RWPE1 (cell line): ENCODE results near the gene EPC2.

Experiments
- CTCF ChIA-PET: fragments of 350-600 bp; sonication (Branson Sonifier 250); formaldehyde crosslinking; extraction: SDS; loops from one replicate; lab custom pipeline; 2021; lab: Yijun Ruan, JAX
- POLR2A ChIA-PET: fragments of 400-600 bp; formaldehyde crosslinking; extraction: SDS; loops from one replicate; lab custom pipeline; 2020; ENCODE audit warnings: antibody characterized with exemption; ENCODE audit not compliant: low non-redundant PET; lab: Yijun Ruan, JAX
- DNase-seq: peaks from one replicate; pipeline ENCODE4 v3.0.0; 2012; ENCODE audit warnings: low spot score
- H3K27ac ChIP-seq: fragments of 450-650 bp; 2 replicates; pipeline ENCODE4 v1.5.1; 2017
- CTCF ChIP-seq: fragments of 450-650 bp; conservative IDR thresholded peaks from 2 replicates; pipeline ENCODE4 v1.5.1; 2017; ENCODE audit warnings: low read depth, mild to moderate bottlenecking

The EPC2 gene

GRCh38 chr2:148816176-148816575 lies 171.6 kb downstream of the EPC2 start:
- ChIA-PET CTCF (no interaction called here), POLR2A (no interaction called here)
- TF ChIP-seq CTCF, result no peak
- no peak for DNase-seq
- H3K27ac ChIP-seq, result no peak overlapping the region

GRCh38 chr2:148817210-148817708 lies 172.7 kb downstream of the EPC2 start:
- CTCF ChIA-PET, result no interaction called here
- POLR2A ChIA-PET, result no interaction called here
- H3K27ac ChIP-seq, result no peak overlapping the region
- TF ChIP-seq CTCF, result no peak
- no peak for DNase-seq

DNA sequence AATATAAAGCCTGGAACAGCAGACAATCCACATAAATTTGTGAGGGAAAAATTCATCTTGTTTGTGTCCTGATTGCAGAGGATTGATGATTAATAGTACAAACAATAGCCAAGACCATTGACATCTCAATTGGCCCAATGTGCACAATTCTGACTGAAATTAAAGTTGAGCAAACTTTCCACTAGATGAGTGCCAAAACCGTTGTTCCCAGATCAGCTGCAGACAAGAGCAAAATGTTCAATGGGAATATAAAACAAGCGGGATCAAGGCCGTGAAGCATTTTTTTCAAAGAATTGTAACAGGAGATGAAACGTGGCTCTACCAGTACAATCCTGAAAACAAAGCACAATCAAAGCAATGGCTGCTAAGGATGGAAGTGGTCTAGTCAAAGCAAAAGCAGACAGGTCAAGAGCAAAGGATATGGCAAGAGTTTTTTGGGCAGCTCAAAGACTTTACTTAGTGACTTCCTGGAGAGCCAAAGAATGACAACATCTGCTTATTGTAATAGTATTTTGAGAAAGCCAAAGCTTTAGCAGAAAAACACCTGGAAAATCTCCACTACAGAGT lies 174.6 kb downstream of the EPC2 start:
- ChIA-PET CTCF (no interaction called here), POLR2A (no interaction called here)
- no peak for DNase-seq
- TF ChIP-seq CTCF, result no peak
- H3K27ac ChIP-seq, result no peak overlapping the region

- POLR2A ChIA-PET, result no interaction called here
- no peak for TF ChIP-seq CTCF
Observed at GRCh38 chr2:148824190-148824589, 179.6 kb downstream of the EPC2 start.

GRCh38 chr2:148826791-148827190 lies 182.2 kb downstream of the EPC2 start:
- no peak overlapping the region for H3K27ac ChIP-seq
- no peak for TF ChIP-seq CTCF
- POLR2A ChIA-PET, result no interaction called here
- DNase-seq, result no peak
- CTCF ChIA-PET, result interaction anchor here (0.6 kb wide), 1 partner anchor 182 kb away, joined by 3 read pairs; no protein-coding TSS in a partner anchor

More at GRCh38 chr2:148824190-148824589, 179.6 kb downstream of the EPC2 start:
- no peak for DNase-seq
- CTCF ChIA-PET, result interaction anchor here (1.5 kb wide), 1 partner anchor 13 kb away, joined by 4 read pairs; no protein-coding TSS in a partner anchor
- no peak overlapping the region for H3K27ac ChIP-seq

GRCh38 chr2:148828941-148829340 lies 184.4 kb downstream of the EPC2 start:
- no peak overlapping the region for H3K27ac ChIP-seq
- POLR2A ChIA-PET, result no interaction called here
- no peak for TF ChIP-seq CTCF
- CTCF ChIA-PET, result no interaction called here
- no peak for DNase-seq
